SK-N-SH (cell line): ENCODE measurements around the gene SRRM1. TPM values are rescaled to one million over a fixed set of nuclear protein-coding genes. Genes with fewer than 3 reads are reported as not detected.

ENCODE experiments used
- CTCF ChIA-PET: fragments of 300-600, 350-600 bp; formaldehyde crosslinking; extraction: SDS; loops from one replicate; lab custom pipeline; 2021; lab: Yijun Ruan, JAX
- POLR2A ChIA-PET: fragments of 350-600 bp; sonication (Branson Sonifier 250); formaldehyde crosslinking; extraction: SDS; loops from one replicate; lab custom pipeline; 2020; ENCODE audit warnings: antibody characterized with exemption, inconsistent platforms; lab: Yijun Ruan, JAX
- DNase-seq: peaks from one replicate; pipeline ENCODE4 v3.0.0; 2012
- H2AFZ ChIP-seq: fragments of 200-600 bp; sonication (generic); 2 replicates; pipeline ENCODE4 v1.8.1; 2016; ENCODE audit warnings: antibody characterized with exemption, mild to moderate bottlenecking, low read depth
- H3F3A ChIP-seq: fragments of 200-600 bp; sonication (generic); replicated peaks from 2 replicates; pipeline ENCODE3; 2016; ENCODE audit warnings: antibody characterized with exemption, mild to moderate bottlenecking; ENCODE audit not compliant: insufficient read depth
- H3K27ac ChIP-seq, 2 experiments: fragments of 200-500 bp in 1 of 2; fragments of 200-600 bp in 1 of 2; sonication (Bioruptor generic) in 1 of 2; sonication (generic), shearing (Covaris generic) in 1 of 2; 2 replicates each; pipeline versions ENCODE4 v1.5.1 to v1.6.1; 2014 to 2016; ENCODE audit warnings: low read depth in 2 of 2, inconsistent platforms in 1 of 2, low read length in 1 of 2, mild to moderate bottlenecking in 1 of 2, mixed read lengths in 1 of 2
- H3K27me3 ChIP-seq: fragments of 200-600 bp; sonication (generic), shearing (Covaris generic); 2 replicates; pipeline ENCODE4 v1.6.1; 2016; ENCODE audit warnings: mixed run types; ENCODE audit not compliant: insufficient read depth
- H3K36me3 ChIP-seq, 2 experiments: fragments of 200-500 bp in 1 of 2; fragments of 200-600 bp in 1 of 2; sonication (Bioruptor generic) in 1 of 2; sonication (generic) in 1 of 2; replicated peaks in 1 of 2; 2 replicates each; pipeline versions ENCODE3 to v1.5.1; 2014 to 2016; ENCODE audit warnings: low read length in 1 of 2, mild to moderate bottlenecking in 1 of 2; ENCODE audit not compliant: insufficient read depth in 2 of 2, control insufficient read depth in 1 of 2
- H3K4me1 ChIP-seq, 2 experiments: fragments of 200-500 bp in 1 of 2; fragments of 200-600 bp in 1 of 2; sonication (Bioruptor generic) in 1 of 2; sonication (generic), shearing (Covaris generic) in 1 of 2; 2 replicates each; pipeline versions ENCODE4 v1.5.1 to v1.6.1; 2014 to 2016; ENCODE audit warnings: low read depth in 1 of 2, low read length in 1 of 2, mixed run types in 1 of 2; ENCODE audit not compliant: insufficient read depth in 2 of 2, control insufficient read depth in 1 of 2
- H3K4me2 ChIP-seq: fragments of 200-600 bp; sonication (generic), shearing (Covaris generic); 2 replicates; pipeline ENCODE4 v1.6.1; 2017; ENCODE audit warnings: mixed run types
- H3K4me3 ChIP-seq, 2 experiments: fragments of 200-500 bp in 1 of 2; fragments of 200-600 bp in 1 of 2; sonication (Bioruptor generic) in 1 of 2; sonication (generic), shearing (Covaris generic) in 1 of 2; 2 replicates each; pipeline versions ENCODE4 v1.5.1 to v1.8.1; 2014 to 2016; ENCODE audit warnings: low read depth in 2 of 2, inconsistent platforms in 1 of 2, low read length in 1 of 2, mild to moderate bottlenecking in 1 of 2, mixed read lengths in 1 of 2, moderate library complexity in 1 of 2
- H3K79me2 ChIP-seq: fragments of 200-600 bp; sonication (generic); 2 replicates; pipeline ENCODE4 v1.8.1; 2017; ENCODE audit warnings: mild to moderate bottlenecking; ENCODE audit not compliant: insufficient read depth
- H3K9ac ChIP-seq: fragments of 200-600 bp; sonication (generic); 2 replicates; pipeline ENCODE4 v1.6.1; 2017; ENCODE audit warnings: mixed run types
- H3K9me2 ChIP-seq: fragments of 200-600 bp; sonication (generic); 2 replicates; pipeline ENCODE4 v1.6.1; 2017; ENCODE audit warnings: mixed run types
- H3K9me3 ChIP-seq: fragments of 200-600 bp; sonication (generic); 2 replicates; pipeline ENCODE4 v1.6.1; 2017; ENCODE audit warnings: mixed run types, mild to moderate bottlenecking, moderate library complexity
- H4K20me1 ChIP-seq: fragments of 200-600 bp; sonication (generic); 2 replicates; pipeline ENCODE4 v1.6.1; 2017; ENCODE audit warnings: mild to moderate bottlenecking, mixed run types; ENCODE audit not compliant: insufficient read depth
- CHD2 ChIP-seq: fragments of 150-350 bp; IDR thresholded peaks from 2 replicates; pipeline ENCODE4 v1.6.1; 2018; ENCODE audit warnings: low read length; ENCODE audit not compliant: partially characterized antibody
- FOSL2 ChIP-seq: IDR thresholded peaks from 2 replicates; pipeline ENCODE4 v1.4.0; 2012; ENCODE audit warnings: low read depth, mild to moderate bottlenecking, moderate library complexity, borderline replicate concordance
- FOXM1 ChIP-seq: IDR thresholded peaks from 2 replicates; pipeline ENCODE4 v1.4.0; 2012; ENCODE audit warnings: low read depth, mild to moderate bottlenecking
- GABPA ChIP-seq: IDR thresholded peaks from 2 replicates; pipeline ENCODE4 v1.4.0; 2012; ENCODE audit warnings: low read depth, mild to moderate bottlenecking
- GATA2 ChIP-seq: sonication (generic); formaldehyde crosslinking; IDR thresholded peaks from 2 replicates; pipeline ENCODE4 v1.5.0; 2020; ENCODE audit warnings: mild to moderate bottlenecking, missing genetic modification reagents
- IRF3 ChIP-seq: fragments of 150-350 bp; IDR thresholded peaks from 2 replicates; pipeline ENCODE4 v1.6.1; 2016; ENCODE audit warnings: mild to moderate bottlenecking, low read depth, low read length
- MXI1 ChIP-seq: IDR thresholded peaks from 2 replicates; pipeline ENCODE4 v1.6.1; 2012; ENCODE audit warnings: mild to moderate bottlenecking, low read depth, low read length, improper control_type of control experiment
- POLR2AphosphoS5 ChIP-seq: IDR thresholded peaks from 2 replicates; pipeline ENCODE4 v1.6.1; 2012; ENCODE audit warnings: low read depth, low read length
- TAF1 ChIP-seq: IDR thresholded peaks from 2 replicates; pipeline ENCODE4 v1.6.1; 2012; ENCODE audit warnings: low read depth, mild to moderate bottlenecking, low read length, moderate library complexity, borderline replicate concordance
- TCF12 ChIP-seq: IDR thresholded peaks from 2 replicates; pipeline ENCODE4 v1.4.0; 2012
- ZBTB33 ChIP-seq: IDR thresholded peaks from 2 replicates; pipeline ENCODE4 v1.4.0; 2012; ENCODE audit warnings: low read depth, borderline replicate concordance
- WGBS: methylation state at CpG from one replicate; pipeline ENCODE4 v1.1.6; 2017; ENCODE audit warnings: low lambda C conversion rate; 5-methylcytosine and 5-hydroxymethylcytosine counted together
- polyA plus RNA-seq, 3 experiments: library from polyadenylated mRNA; depleted of rRNA; stranded (reverse); fragments of >200 nt; gene quantifications; 2 replicates each; pipeline ENCODE4 v1.2.3, GENCODE V29; 2012
- TF ChIP-seq, protein P1 (sequence below): IDR thresholded peaks from 2 replicates; pipeline ENCODE4; 2012

SRRM1 gene
- polyA plus RNA-seq, 1 of the 3 experiments (the other 2 are of a cell fraction): 52.3 TPM

DNA sequence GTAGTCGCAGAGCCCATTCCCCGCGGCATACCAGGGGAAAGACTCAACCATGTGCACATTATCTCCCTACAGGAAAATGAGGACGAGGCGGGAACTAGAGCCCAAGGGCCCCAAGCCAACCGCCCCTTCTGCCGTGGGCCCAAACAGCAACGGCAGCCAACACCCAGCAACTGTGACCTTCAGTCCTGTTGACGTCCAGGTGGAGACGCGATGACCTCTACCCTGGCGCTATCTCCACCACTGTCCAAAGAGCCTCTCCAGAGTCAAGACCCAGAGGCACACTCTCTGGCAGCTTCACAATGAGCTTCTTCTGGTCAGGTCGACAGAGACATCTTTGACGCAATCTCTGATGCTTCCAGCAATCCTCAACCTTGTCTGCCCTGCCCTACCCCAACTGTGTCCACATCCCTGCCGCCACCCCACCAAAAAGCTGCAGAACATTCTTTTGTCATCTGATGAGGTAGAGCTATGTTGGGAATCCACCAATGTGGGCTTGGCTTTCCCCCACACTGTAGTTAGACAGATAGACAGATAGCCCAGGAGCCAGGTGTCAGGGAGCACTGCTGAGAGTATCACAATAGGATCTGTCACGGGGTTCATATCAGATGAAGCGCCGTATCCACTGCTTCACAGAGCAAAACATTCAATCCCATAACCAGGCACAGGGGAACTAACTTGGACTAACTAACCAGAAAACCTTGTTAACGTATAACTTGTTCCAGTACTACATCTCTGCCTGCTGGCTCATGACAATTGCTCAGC, 37.4 kb upstream of the SRRM1 start:
- Histone ChIP-seq H3K79me2 (no peaks in the 10 kb centered on the region), H3K27me3 (0 out of 2 replicates have a peak, but pooled peaks cover 15% of the 10 kb centered on the region), H3K27ac (no peak overlapping the region), H3K4me1 (peaks cover 0 to 2% of the 10 kb centered on the region in 2 experiments; a peak in 1 of 4 replicates), H4K20me1 (no peaks in the 10 kb centered on the region), H3K4me2 (no peak overlapping the region), H3F3A (no peaks in the 10 kb centered on the region), H3K36me3 (no peaks in the 10 kb centered on the region), H3K9ac (no peak overlapping the region), H3K4me3 (no peak overlapping the region), H2AFZ (no peak overlapping the region), H3K9me3 (no peaks in the 10 kb centered on the region), H3K9me2 (no peaks in the 10 kb centered on the region)
- no peak for DNase-seq
- ChIA-PET CTCF (interaction anchor here (1.5 kb wide), 1 partner anchor 19 kb away, joined by 4 read pairs; no protein-coding TSS in a partner anchor), POLR2A (no interaction called here)
- WGBS: 83% methylated on average over 12 of the region's 19 CpGs
- TF ChIP-seq TCF12 (no peak), TAF1 (no peak), GATA2 (CRISPR knock-in tag) (no peak)

DNA sequence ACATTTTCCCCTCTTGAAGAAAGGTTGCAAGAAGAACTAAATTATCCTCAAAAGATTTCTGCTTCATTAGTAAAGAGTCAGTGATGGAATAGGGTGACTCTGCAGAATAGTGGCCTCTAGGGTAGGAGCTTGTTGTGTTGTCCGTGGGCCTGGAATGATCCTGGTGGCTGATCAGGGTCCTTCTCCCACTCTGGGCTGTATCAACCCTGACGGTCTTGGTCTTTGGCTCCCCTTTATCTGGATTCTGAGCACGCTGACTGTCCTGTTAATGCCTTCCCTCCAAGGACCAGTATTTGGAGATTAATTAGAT, 36.9 kb upstream of the SRRM1 start:
- TF ChIP-seq TCF12 (no peak), GABPA (no peak), CHD2 (no peak), FOSL2 (no peak), IRF3 (no peak), FOXM1 (no peak), ZBTB33 (no peak), MXI1 (no peak), POLR2AphosphoS5 (no peak)
- TF ChIP-seq, protein P1, sequence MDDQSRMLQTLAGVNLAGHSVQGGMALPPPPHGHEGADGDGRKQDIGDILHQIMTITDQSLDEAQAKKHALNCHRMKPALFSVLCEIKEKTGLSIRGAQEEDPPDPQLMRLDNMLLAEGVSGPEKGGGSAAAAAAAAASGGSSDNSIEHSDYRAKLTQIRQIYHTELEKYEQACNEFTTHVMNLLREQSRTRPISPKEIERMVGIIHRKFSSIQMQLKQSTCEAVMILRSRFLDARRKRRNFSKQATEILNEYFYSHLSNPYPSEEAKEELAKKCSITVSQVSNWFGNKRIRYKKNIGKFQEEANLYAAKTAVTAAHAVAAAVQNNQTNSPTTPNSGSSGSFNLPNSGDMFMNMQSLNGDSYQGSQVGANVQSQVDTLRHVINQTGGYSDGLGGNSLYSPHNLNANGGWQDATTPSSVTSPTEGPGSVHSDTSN: no peak
- Histone ChIP-seq H3K36me3 (no peaks in the 10 kb centered on the region), H3K4me2 (no peak overlapping the region), H3F3A (no peaks in the 10 kb centered on the region), H3K79me2 (no peaks in the 10 kb centered on the region), H3K9me3 (no peaks in the 10 kb centered on the region), H3K27me3 (0 out of 2 replicates have a peak, but pooled peaks cover 15% of the 10 kb centered on the region), H3K27ac (no peak overlapping the region), H3K4me3 (no peak overlapping the region), H3K4me1 (no peaks in the 10 kb centered on the region), H3K9ac (no peak overlapping the region), H3K9me2 (no peaks in the 10 kb centered on the region), H4K20me1 (no peaks in the 10 kb centered on the region), H2AFZ (no peak overlapping the region)
- ChIA-PET POLR2A (no interaction called here), CTCF (interaction anchor here (1.5 kb wide), 1 partner anchor 19 kb away, joined by 4 read pairs; no protein-coding TSS in a partner anchor)
- DNase-seq: no peak
- WGBS: 91% methylated on average over 3 of the region's 3 CpGs
